RWPE2 (cell line): ENCODE results near the gene LRP1.

Source experiments
- ATAC-seq: fragments of 200-7000 bp; cut with Tn5 transposase; 3 replicates; pipeline ENCODE4 v1.9.1; 2021; ENCODE audit warnings: low read depth
- DNase-seq: peaks from one replicate; pipeline ENCODE4 v3.0.0-alpha.2; 2020; ENCODE audit warnings: low spot score
- H3K27ac ChIP-seq: fragments of 450-650 bp; 2 replicates; pipeline ENCODE4 v1.5.1; 2017; ENCODE audit warnings: mild to moderate bottlenecking; ENCODE audit not compliant: poor library complexity, severe bottlenecking
- H3K27me3 ChIP-seq: fragments of 250-450 bp; sonication (Bioruptor Pico); 2 replicates; pipeline ENCODE4 v1.5.1; 2021; ENCODE audit warnings: mild to moderate bottlenecking, moderate library complexity; ENCODE audit not compliant: insufficient read depth, poor library complexity, severe bottlenecking
- H3K36me3 ChIP-seq: fragments of 250-450 bp; sonication (Bioruptor Pico); 2 replicates; pipeline ENCODE4 v1.5.1; 2020; ENCODE audit warnings: low read depth, mild to moderate bottlenecking, moderate library complexity
- H3K4me1 ChIP-seq: fragments of 250-450 bp; sonication (Bioruptor Pico); 2 replicates; pipeline ENCODE4 v1.5.1; 2021; ENCODE audit warnings: mild to moderate bottlenecking, moderate library complexity; ENCODE audit not compliant: insufficient read depth, poor library complexity, severe bottlenecking
- H3K4me3 ChIP-seq: fragments of 250-450 bp; sonication (Bioruptor Pico); 2 replicates; pipeline ENCODE4 v1.5.1; 2021; ENCODE audit warnings: mild to moderate bottlenecking, moderate library complexity; ENCODE audit not compliant: severe bottlenecking
- H3K9me3 ChIP-seq: fragments of 250-450 bp; sonication (Bioruptor Pico); 2 replicates; pipeline ENCODE4 v1.5.1; 2021; ENCODE audit warnings: mild to moderate bottlenecking, moderate library complexity; ENCODE audit not compliant: severe bottlenecking
- CTCF ChIP-seq: fragments of 450-650 bp; IDR thresholded peaks from one replicate; pipeline ENCODE4 v1.5.1; 2017; ENCODE audit warnings: mild to moderate bottlenecking, moderate library complexity; ENCODE audit not compliant: poor library complexity, severe bottlenecking

Gene LRP1

GRCh38 chr12:57146961-57147944 lies 19.0 kb downstream of the LRP1 start, which contains the start of gene LRP1-AS:
Gene LRP1-AS, minus strand, starts transcription at chr12:57147619.
- DNase-seq (no peak), ATAC-seq (no peak)
- Histone ChIP-seq H3K4me3 (no peak within 1 kb of the TSS), H3K4me1 (peaks cover 21% of the 10 kb centered on the region), H3K36me3 (peaks cover 14% of the 10 kb centered on the region), H3K27me3 (no peaks in the 10 kb centered on the region), H3K9me3 (no peaks in the 10 kb centered on the region), H3K27ac (no peak within 1 kb of the TSS)
- TF ChIP-seq CTCF, result no peak

DNA sequence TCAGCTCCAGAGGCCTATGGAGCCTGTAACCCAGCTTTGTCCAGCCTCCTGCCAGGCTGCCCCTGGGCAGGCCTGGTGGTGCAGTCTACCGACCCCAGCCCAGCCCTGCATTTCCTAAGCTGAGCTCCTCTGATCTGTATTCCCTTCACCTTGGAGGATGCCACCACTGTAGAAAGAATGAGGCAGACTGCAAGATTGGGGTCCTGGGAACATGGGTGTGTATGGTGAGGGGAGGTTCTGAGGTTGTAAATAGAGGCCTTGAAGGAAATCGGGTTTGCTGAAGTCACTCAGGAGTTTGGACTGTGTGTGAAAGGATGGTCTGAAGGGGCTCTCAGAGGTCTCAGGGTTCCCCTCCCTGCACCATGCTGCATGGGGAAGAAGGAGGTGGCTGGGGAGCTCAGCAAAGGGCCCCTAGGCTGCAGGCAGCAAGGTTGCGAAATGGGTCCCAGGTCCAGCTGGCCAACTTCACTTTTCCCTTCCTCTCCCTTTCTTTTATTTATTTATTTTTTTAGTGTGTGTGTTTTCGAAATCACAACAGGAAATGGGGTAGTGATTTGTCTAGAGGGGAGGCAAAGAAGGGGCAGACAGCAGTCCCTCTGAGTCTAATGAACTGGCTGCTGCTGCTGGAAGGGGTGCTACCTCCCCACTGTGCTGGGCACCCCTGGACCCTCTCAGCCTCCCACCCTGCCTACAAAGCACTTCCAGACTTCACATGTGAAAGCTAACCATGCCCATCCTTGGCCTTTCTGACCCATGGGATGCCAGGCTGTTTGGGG lies 20.4 kb downstream of the LRP1 start:
- H3K27ac ChIP-seq, result peak overlapping the region; percentile 7
- H3K9me3 ChIP-seq, result no peaks in the 10 kb centered on the region
- DNase-seq, result no peak
- no peak for TF ChIP-seq CTCF
- peaks cover 14% of the 10 kb centered on the region for H3K36me3 ChIP-seq
- H3K27me3 ChIP-seq, result no peaks in the 10 kb centered on the region
- no peak overlapping the region for H3K4me3 ChIP-seq
- peaks cover 27% of the 10 kb centered on the region for H3K4me1 ChIP-seq
- no peak for ATAC-seq

DNA sequence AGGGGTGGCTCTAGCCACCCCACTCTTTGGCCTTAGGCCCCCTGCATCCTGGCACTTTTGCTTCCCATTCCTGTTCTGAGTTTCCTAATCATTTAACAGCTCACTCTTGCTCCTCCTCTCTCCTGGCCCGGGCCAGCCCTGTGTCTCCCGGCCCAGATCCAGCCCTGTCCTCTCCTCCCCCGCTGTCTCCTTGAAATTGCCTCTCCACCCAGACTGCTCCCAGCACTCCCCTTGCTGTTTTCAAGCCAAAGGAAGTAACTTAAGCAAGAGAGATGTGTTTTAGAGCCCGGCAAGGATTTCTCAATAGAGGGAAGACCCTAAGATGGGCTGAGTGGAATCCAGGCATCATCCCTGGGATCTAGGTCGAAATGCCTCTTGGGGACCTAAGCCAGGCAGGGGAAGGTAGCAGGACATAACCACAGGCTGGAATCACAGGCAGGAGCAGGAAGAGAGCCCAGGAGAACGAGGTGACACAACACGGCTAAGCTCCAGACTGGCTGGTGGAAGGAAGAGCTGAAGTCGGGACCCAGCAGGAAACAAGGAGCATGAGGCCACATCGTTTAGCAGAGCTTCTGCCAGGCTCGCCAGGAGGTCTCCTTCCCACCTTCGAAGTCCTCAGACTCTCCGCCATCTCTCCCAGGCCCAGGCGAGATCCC lies 21.1 kb downstream of the LRP1 start:
- ATAC-seq (no peak), DNase-seq (no peak)
- Histone ChIP-seq H3K9me3 (no peaks in the 10 kb centered on the region), H3K27me3 (no peaks in the 10 kb centered on the region), H3K36me3 (peaks cover 10% of the 10 kb centered on the region), H3K4me3 (no peak overlapping the region), H3K4me1 (peaks cover 27% of the 10 kb centered on the region), H3K27ac (peak overlapping the region; percentile 7)
- TF ChIP-seq CTCF, result no peak

DNA sequence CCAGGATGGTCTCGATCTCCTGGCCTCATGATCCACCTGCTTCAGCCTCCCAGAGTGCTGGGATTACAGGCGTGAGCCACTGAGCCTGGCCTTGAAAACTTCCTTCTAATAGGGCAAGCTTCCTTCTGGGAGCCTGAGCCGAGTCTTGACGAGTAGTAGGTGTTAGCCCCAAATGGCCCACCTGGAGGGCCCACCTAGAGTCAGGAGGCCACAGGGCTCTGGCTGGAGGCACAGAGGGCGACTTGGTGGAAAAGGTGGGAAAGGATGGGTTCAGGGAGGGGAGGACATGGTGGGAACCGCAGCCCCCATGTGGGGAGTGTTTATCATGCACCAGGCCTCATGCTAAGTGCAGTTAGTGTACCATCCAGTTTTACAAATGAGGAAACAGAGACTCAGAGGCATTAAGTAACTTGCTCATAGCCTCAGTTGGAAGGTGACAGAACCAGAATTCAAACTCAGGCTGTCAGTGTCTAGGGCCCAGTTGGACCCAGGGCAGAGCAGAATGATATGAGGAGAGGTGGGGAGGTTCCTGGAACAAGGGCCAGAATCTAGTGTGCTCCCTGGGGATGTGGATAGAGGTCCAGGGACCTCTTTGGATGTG lies 22.2 kb downstream of the LRP1 start:
- peaks cover 12% of the 10 kb centered on the region for H3K36me3 ChIP-seq
- TF ChIP-seq CTCF, result no peak
- no peaks in the 10 kb centered on the region for H3K27me3 ChIP-seq
- H3K4me1 ChIP-seq, result peaks cover 27% of the 10 kb centered on the region
- H3K27ac ChIP-seq, result no peak overlapping the region
- no peaks in the 10 kb centered on the region for H3K9me3 ChIP-seq
- ATAC-seq, result no peak
- no peak overlapping the region for H3K4me3 ChIP-seq
- DNase-seq, result no peak
